GM19239 (cell line): Measurements from ENCODE around the gene RNASEH2A.
"Not testable (repeated sequence)": the region's sequence is repeated elsewhere in the genome, so short reads cannot be mapped to it uniquely, and the experiment has no call there.

Source experiments
- DNase-seq: peaks from one replicate; pipeline ENCODE4 v3.0.0; 2011; ENCODE audit warnings: low spot score; ENCODE audit not compliant: insufficient read length
- FAIRE-seq: peaks from 2 replicates; lab custom pipeline; 2011; peaks lifted over from hg19 to GRCh38; lab: Jason Lieb, UNC

Gene RNASEH2A

DNA sequence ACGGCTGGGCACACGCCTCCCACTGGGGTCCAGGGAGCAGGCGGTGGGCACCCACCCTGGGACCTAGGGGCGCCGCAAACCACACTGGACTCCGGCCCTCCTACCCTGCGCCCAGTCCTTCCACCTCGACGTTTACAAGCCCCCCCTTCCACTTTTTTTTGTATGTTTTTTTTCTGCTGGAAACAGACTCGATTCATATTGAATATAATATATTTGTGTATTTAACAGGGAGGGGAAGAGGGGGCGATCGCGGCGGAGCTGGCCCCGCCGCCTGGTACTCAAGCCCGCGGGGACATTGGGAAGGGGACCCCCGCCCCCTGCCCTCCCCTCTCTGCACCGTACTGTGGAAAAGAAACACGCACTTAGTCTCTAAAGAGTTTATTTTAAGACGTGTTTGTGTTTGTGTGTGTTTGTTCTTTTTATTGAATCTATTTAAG lies 13.5 kb upstream of the RNASEH2A start:
- no peak for DNase-seq
- FAIRE-seq: no peak

DNA sequence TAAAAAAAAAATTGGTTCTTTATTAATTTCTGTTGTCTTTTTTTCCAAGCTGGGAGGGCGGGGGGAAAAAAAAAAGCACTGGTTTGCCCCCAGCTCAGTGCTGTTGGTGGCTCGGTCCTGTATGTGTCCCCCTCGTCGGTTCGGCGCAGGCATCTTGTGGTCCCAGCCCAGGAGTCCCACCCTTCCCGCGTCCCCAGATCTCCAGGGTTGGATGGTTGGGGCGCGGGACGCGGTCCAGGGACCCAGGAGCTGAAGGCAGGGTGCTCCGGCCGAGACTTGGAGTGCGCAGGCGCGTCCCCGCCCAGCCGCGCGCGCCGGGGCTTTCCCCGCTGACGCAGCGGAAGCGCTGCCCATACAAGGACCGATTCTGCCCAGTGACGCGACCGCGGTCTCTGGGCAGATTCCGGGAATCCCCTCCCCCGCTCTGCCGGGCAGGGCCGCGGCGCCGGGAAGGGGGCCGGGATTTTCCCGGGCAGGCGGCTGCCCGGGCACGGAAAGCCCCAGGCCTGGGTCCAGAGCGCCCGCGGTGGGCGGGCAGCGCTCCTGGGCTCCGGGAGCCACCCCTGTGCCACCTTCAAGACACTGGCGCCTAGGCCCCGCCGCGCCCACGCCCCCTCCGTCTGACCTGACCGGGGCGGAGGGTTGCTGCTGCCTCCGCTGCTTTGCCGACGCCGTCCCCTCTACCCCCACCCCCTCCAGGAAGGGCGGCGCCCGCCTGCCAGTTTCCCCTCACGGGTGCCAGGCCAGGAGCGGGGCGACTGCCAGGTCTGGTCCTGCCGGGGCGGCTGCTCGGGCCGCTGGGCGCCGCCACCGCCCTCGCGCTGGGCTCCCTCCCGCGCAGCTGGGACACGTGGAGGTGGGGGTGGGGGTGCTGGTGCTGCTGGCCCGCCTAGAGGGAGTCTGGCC lies 12.8 kb upstream of the RNASEH2A start:
- FAIRE-seq: peak; percentile 70
- peak; percentile 78 for DNase-seq

DNA sequence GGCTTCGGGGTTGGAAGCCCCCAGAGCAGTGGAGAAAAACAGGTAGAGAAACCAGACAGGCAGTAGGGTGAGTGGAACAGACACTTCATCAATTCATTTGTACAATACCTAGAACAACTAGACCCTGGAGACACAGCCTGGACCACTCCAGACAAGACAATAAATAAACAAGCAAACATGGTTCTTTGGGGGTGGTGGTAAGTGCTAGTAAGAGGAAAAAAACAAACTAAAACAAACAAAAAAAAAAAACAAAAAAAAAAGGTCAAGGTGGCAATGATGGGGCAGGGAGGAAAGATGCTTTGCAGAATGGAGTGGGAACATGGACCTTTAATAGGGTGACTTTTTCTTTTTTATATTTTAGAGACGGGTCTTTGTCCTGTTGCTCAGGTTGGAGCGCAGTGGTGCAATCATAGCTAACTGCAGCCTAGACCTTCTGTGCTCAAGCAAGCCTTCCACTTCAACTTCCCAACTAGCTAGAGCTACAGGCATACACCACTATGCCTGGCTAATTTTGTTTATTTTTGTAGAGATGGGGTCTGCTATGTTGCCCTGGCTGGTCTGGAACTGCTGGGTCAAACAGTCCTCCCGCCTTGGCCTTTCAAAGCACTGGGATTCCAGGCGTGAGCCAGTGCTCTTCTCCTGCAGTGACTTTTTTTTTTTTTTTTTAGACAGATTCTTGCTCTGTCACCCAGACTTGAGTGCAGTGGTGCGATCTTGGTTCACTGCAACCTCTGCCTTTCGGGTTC lies 12.0 kb upstream of the RNASEH2A start:
- FAIRE-seq (no peak), DNase-seq (no peak)

DNA sequence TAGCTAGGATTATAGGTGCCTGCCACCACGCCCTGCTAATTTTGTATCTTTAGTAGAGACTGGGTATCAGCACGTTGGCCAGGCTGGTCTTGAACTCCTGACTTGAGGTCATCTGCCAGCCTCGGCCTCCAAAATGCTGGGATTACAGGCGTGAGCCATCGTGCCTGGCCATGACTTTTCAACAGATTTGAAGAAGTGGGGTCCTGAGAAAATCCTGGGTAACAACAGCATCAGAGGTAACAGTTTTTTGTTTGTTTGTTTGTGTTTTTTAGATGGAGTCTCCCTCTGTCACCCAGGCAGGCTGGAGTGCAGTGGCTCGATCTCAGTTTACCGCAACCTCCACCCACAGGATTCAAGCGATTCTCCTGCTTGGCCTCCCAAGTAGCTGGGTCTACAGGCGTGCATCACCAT lies 11.4 kb upstream of the RNASEH2A start:
- FAIRE-seq: no peak
- no peak for DNase-seq

DNA sequence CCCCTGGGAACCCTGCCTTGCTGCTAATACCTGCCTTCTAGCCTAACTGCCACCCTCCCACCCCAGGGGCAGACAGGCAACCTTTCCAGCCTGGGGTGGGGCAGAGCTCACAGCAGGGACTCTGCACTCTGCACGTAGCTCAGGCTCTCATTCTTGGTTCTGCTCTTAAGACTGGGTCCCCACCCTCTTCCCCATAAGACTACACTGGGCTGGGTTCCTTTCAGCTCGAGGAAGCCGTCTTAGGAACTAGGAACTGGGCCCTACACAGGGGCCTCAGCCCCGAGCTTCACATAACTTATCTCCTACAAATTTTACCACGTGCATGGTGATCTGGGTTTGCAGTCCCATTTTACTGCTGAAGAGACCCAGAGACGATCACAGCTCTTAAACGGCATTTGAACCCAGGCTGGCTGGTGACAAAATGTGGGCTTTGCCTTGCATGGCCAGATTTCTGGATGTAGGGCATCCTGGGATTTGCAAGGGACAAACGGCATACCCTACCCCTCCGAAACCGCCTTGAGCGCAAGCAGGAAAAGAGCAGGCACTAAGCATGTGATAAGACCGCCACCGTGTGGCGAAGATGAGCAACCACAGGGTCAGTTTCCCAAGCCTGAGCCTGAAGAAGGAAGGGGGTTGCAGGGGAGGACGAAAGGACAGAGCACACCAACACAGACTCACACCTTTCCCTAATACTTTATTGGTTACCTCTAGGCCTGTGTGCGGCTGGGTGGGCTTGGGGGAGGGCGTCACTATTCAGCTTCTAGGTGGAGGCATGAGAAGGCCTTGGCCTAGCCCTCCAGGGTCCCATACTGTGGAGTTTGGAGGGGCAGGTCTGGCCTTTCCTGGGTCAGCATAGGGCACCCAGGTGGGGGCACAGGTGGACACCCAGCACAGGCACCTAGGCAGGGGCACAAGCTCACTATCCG lies 10.0 kb upstream of the RNASEH2A start:
- FAIRE-seq: peak; percentile 89
- no peak for DNase-seq

DNA sequence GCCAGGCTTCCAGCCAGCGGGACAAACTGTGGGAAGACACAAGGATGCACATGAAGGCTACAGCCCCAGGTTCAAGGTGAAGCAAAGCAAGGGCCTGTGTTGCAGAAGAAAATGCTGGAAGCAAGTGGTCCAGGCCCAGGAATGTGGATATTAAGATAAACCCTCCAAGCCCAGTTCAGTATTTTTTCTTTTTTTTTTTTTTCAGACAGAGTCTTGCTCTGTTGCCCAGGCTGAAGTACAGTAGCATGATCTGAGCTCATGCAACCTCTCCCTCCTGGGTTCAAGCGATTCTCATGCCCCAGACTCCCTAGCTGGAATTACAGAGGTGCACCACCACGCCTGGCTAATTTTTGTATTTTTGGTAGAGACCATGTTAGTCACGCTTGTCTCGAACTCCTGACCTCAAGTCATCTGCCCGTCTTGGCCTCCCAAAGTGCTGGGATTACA lies 9.2 kb upstream of the RNASEH2A start:
- no peak for DNase-seq
- FAIRE-seq: no peak

DNA sequence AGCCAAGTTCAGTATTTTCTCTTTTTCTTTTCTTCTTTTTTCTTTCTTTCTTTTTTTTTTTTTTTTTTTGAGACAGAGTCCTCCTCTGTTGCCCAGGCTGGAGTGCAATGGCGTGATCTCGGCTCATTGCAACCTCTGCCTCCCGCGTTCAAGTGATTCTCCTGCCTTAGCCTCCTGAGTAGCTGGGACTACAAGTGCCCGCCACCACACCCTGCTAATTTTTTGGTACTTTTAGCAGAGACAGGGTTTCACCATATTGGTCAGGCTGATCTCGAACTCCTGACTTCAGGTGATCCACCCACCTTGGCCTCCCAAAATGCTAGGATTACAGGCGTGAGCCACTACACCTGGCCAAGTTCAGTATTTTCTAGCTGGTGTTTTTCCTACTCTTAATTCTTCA lies 8.8 kb upstream of the RNASEH2A start:
- not testable (repeated sequence) for FAIRE-seq, DNase-seq

DNA sequence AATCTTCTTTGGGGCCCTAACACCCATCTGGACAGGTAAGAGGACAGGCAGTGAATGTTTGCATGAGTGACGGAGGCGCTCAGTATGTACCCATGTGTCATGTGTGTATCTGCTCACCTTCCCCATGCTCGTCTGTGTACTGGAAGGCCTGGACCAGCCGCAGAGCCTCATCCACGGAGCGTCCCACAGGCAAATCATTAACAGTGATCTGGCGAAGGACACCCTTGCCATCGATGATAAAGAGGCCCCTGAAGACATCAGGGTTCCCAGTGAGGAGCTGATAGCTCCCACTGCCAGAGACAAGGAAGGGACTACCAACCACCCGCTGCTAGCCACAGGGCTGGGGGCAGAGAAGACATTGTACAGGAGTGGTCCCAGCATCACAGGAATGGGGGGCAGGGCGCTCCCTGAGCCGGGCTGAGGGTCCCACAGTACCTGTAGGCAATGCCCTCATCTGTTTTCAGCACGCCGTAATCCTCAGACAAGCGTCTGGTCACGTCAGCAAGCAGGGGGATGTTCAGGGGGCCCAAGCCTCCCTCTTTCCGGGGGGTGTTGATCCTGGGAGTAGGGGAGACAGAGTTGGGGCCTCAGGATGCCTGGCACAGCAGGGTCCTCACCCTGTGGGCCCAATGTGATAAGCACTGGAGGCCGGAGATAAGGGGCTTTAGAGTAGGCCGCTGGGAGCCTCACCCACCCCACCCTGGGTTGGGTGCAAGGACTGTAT lies 6.5 kb upstream of the RNASEH2A start:
- FAIRE-seq: no peak
- no peak for DNase-seq

DNA sequence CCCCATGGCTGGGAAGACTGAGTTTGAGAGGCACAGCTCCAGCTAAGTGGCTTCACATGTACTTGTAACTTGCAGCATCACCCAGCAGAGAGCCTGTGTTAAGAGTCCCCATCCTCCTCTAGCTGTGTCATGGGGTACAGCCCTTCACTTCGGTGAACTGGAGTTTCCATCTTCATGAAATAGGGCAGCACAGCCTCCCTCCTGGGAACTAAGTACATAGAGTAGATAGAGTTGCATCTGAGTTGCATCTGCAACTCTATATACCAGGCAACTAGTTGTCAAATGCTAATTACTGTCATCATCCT lies 6.0 kb upstream of the RNASEH2A start:
- FAIRE-seq (no peak), DNase-seq (no peak)

DNA sequence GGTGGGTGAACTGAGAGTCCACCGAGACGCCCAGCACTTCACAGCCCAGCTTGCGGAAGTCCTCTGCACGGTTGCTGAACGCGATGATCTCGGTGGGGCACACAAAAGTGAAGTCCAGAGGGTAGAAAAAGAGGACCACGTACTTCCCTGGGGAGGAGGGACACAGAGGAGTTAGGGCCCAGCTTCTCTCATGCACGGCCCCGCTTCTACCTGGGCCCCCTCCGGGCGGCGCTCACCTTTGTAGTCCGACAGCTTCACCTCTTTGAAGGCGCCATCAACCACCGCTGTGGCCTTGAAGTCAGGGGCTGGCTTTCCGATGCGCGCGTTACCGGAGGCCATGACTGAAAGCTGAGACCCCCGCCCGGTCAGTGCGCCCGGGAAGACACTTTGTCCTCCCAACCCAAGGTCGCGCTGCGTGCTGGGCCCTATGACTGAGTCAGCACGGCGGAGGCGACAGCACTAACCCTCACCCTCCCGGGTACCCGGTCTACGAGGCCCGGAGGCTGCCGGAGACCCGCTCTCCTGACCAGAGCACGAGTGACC lies 5.4 kb upstream of the RNASEH2A start:
- FAIRE-seq (no peak), DNase-seq (no peak)

DNA sequence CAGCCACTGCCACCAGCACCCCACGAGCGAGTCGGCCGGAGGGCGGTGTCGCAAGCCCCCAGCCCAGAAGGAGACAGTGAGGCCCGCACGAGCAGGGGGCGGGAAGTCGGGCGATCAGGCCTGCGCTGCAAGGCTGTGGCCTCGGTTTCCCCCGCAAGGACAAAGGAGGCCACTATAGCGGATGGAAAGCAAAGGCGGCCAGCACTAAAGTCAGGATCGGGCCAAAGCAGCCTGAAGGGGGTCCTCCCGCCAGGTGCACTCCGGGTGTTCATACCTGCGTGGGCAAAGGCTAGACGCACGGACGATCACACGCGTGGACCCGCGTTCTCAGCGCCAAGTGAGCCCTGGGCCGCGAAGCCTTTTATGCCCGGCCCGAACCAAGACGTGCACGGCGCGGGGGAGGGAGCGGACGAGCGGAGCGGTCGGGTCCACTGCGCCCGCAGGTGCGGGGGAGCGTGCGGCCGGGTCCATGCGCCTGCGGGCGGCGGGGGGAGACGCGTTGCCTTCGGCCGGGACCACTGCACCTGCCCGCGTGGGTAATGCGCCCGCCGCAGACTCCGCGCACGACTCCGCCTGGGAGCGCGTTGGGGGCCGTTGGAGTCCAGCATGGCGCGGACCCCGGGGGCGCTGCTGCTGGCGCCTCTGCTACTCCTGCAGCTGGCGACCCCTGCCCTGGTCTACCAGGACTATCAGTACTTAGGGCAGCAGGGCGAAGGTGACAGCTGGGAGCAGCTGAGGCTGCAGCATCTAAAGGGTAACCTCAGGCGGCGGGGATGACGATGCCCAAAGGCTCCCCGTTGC lies 4.7 kb upstream of the RNASEH2A start, which contains the start of the genes PRDX2 and THSD8:
PRDX2 (minus strand) TSS at position 335 of the 801 bp plus-strand sequence. CDS start 539 bp downstream, outside the sequence.
THSD8 (plus strand) TSS at position 604 of the 801 bp plus-strand sequence; CDS start at position 607, 3 bp downstream.
- FAIRE-seq (no peak), DNase-seq (no peak)

DNA sequence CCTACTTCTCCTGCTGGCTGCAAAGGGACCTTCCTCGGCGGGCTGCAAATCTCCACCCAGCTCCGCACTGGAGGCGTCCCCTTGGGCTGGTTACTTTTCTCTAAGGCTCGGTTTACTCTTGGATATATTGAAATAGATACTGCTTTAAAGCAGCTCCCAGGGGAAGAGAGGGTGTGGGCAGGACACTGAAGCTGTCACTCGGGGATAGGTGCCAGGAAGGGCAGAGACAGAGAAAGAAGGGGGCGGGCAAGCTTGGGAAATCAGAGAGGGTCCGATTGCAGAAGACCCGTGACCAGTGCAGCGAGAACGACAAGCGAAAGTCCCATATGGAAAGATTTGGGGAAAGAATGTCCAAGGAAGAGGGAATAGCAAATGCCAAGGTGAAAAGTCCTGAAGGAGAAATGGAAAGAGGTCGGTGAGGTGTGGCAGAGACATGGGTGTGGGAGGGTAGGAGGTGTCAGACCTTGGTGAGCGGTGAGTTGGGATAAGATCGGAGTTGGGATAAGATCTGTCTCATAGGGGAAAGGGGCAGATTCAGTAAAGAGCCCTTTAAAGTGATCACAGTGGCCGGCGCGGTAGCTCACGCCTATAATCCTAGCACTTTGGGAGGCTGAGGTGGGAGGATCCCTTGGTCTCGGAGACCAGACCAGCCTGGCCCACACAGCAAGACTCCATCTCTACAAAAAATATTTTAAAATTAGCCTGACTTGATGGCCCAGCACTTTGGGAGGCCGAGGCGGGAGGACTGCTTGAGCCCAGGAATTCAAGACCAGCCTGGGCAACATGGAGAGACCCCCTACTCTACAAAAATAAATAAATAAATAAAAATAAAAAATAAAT lies 3.9 kb upstream of the RNASEH2A start:
- DNase-seq (no peak), FAIRE-seq (no peak)

DNA sequence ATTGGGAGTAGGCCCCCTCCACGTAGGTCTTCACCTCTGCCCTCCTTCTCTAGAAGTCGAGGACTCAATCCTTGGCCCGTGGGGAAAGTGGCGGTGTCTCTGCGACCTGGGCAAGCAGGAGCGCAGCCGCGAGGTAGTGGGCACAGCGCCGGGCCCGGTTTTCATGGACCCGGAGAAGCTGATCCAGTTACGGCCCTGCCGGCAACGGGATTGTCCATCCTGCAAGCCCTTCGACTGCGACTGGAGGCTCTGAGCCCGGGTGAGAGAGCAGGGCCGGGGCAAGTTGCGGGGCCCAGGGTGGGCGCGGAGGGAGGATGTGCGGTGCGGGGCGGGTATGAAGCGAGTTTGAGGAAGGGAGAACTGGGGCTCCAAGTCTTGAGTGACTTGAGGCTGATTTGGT lies 2.3 kb upstream of the RNASEH2A start:
- FAIRE-seq (no peak), DNase-seq (no peak)

DNA sequence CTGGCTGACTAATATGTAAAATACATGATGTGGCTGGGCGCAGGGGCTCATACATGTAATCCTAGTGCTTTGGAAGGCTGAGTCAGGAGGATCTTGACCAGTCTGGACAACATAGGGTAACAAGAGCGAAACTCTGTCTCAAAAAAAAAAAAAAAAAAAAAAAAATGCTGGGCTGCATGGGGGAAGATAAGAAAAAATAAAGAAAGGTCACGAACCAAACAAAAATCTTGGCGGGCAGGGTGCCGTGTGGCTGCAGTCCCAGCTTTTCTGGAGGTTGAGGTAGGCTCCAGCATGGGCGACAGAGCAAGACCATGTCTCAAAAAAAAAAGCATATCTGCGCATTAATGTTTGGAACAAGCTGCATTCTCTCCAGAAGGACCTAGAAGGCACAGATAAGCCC lies 8.7 kb downstream of the RNASEH2A start:
- DNase-seq (no peak), FAIRE-seq (no peak)

DNA sequence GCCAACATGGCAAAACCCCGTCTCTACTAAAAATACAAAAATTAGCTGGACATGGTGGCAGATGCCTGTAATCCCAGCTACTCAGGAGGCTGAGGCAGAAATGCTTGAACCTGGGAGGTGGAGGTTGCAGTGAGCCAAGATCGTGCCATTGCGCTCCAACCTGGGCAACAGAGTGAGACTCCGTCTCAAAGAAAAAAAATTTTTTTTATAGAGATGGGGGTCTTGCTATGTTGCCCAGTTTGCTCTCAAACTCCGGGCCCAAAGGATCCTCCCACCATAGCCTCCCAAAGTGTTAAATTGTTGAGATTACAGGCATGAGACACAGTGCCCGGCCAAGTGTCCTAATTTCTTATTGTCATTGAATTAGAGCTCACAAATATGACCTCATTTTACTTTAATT lies 10.8 kb downstream of the RNASEH2A start:
- not testable (repeated sequence) for DNase-seq, FAIRE-seq

DNA sequence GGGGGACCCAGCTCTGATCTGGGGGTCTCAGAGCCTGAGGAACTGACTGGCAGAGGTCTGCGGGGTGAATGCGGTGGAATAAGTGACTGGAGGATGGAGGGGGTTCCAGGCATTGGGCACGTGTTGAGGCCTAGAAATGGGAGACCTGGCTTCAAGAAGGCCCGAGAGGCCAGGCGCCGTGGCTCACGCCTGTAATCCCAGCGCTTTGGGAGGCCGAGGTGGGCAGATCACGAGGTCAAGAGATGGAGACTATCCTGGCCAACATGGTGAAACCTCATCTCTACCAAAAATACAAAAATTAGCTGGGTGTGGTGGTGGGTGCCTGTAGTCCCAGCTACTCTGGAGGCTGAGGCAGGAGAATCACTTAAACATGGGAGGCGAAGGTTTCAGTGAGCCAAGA lies 11.4 kb downstream of the RNASEH2A start:
- FAIRE-seq: not testable (repeated sequence)

DNA sequence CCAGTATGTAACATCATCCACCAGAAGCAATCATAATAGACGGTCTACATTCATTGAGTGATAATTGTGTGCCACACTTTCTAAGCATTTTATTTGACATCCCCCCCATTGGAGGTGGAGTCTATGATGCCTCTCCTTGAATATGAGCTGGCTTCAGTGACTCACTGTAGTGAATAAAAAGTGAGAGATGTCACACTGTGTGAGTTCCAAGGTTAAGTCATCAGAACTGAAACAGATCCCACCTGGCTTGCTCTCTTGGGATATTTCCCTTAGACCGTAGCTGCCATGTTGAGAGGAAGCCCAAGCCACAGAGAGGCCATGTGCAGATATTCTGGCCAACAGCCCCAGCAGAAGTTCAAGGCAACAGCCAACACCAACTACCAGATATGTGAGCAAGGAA lies 15.4 kb downstream of the RNASEH2A start:
- DNase-seq: no peak
- FAIRE-seq: no peak

More for the DNA sequence above, 11.4 kb downstream of the RNASEH2A start:
- DNase-seq: not testable (repeated sequence)
